Trophoblast cell (in vitro differentiated cells and primary cell): ENCODE results near the gene LONP1.
A peak's percentile ranks its signal among the peaks of the same experiment; 100 is the strongest.
"Not testable (repeated sequence)": the region's sequence is repeated elsewhere in the genome, so short reads cannot be mapped to it uniquely, and the experiment has no call there.

ENCODE experiments used
- DNase-seq, 2 donors: peaks; one replicate each; pipeline ENCODE4 v3.0.0-alpha.2; 2016
- H2AFZ ChIP-seq: 2 replicates; pipeline ENCODE4 v1.6.1; 2013; ENCODE audit warnings: low read length, moderate library complexity, mild to moderate bottlenecking; ENCODE audit not compliant: insufficient read depth, poor library complexity
- H2AK5ac ChIP-seq: 2 replicates; pipeline ENCODE4 v1.6.1; 2013; ENCODE audit warnings: mild to moderate bottlenecking, low read length
- H2BK120ac ChIP-seq: 2 replicates; pipeline ENCODE4 v1.6.1; 2013; ENCODE audit warnings: low read length, mild to moderate bottlenecking, moderate library complexity; ENCODE audit not compliant: insufficient read depth, poor library complexity
- H2BK12ac ChIP-seq: 2 replicates; pipeline ENCODE4 v1.6.1; 2013; ENCODE audit warnings: mild to moderate bottlenecking, low read length, moderate library complexity
- H2BK5ac ChIP-seq: 2 replicates; pipeline ENCODE4 v1.6.1; 2013; ENCODE audit warnings: low read length, low read depth, moderate library complexity, mild to moderate bottlenecking; ENCODE audit not compliant: poor library complexity
- H3K14ac ChIP-seq: 2 replicates; pipeline ENCODE4 v1.6.1; 2013; ENCODE audit warnings: mild to moderate bottlenecking, low read length
- H3K18ac ChIP-seq: 2 replicates; pipeline ENCODE4 v1.6.1; 2013; ENCODE audit warnings: mild to moderate bottlenecking, low read length
- H3K23ac ChIP-seq: 2 replicates; pipeline ENCODE4 v1.6.1; 2013; ENCODE audit warnings: low read length
- H3K27ac ChIP-seq: 2 replicates; pipeline ENCODE4 v1.5.1; 2013; ENCODE audit warnings: low read depth, mild to moderate bottlenecking, inconsistent platforms, low read length, moderate library complexity
- H3K27me3 ChIP-seq: 2 replicates; pipeline ENCODE4 v1.6.1; 2013; ENCODE audit warnings: inconsistent platforms, mild to moderate bottlenecking, low read length, moderate library complexity; ENCODE audit not compliant: insufficient read depth
- H3K36me3 ChIP-seq, 2 experiments: 1 replicate in 1 of 2; 2 replicates in 1 of 2; pipeline ENCODE4 v1.6.1; 2013; ENCODE audit warnings: low read length in 2 of 2, mild to moderate bottlenecking in 2 of 2, moderate library complexity in 1 of 2; ENCODE audit not compliant: insufficient read depth in 2 of 2, control insufficient read depth in 1 of 2
- H3K4ac ChIP-seq: 2 replicates; pipeline ENCODE4 v1.6.1; 2013; ENCODE audit warnings: low read depth, mild to moderate bottlenecking, low read length, moderate library complexity
- H3K4me1 ChIP-seq, 2 experiments: 1 replicate in 1 of 2; 2 replicates in 1 of 2; pipeline ENCODE4 v1.6.1; 2013; ENCODE audit warnings: low read length in 2 of 2, mild to moderate bottlenecking in 2 of 2, moderate library complexity in 1 of 2; ENCODE audit not compliant: insufficient read depth in 2 of 2, control insufficient read depth in 1 of 2
- H3K4me2 ChIP-seq: 2 replicates; pipeline ENCODE4 v1.6.1; 2013; ENCODE audit warnings: inconsistent platforms, mild to moderate bottlenecking, low read length, moderate library complexity
- H3K4me3 ChIP-seq: 2 replicates; pipeline ENCODE4 v1.5.1; 2013; ENCODE audit warnings: mild to moderate bottlenecking, low read depth, low read length, inconsistent platforms
- H3K79me1 ChIP-seq: one replicate; pipeline ENCODE4 v1.6.1; 2013; ENCODE audit warnings: low read length
- H3K79me2 ChIP-seq: 2 replicates; pipeline ENCODE4 v1.6.1; 2013; ENCODE audit warnings: low read length, mild to moderate bottlenecking; ENCODE audit not compliant: control insufficient read depth, insufficient read depth, poor library complexity
- H3K9ac ChIP-seq: 2 replicates; pipeline ENCODE4 v1.6.1; 2013; ENCODE audit warnings: mild to moderate bottlenecking, low read length
- H3K9me3 ChIP-seq: 2 replicates; pipeline ENCODE4 v1.6.1; 2013; ENCODE audit warnings: low read depth, mild to moderate bottlenecking, control low read depth, inconsistent platforms, low read length; ENCODE audit not compliant: insufficient read depth
- H4K12ac ChIP-seq: 2 replicates; pipeline ENCODE4 v1.6.1; 2013; ENCODE audit warnings: low read depth, mild to moderate bottlenecking, low read length, moderate library complexity
- H4K8ac ChIP-seq: 2 replicates; pipeline ENCODE4 v1.6.1; 2013; ENCODE audit warnings: low read depth, mild to moderate bottlenecking, low read length, moderate library complexity
- H4K91ac ChIP-seq: one replicate; pipeline ENCODE4 v1.6.1; 2013; ENCODE audit warnings: low read depth, mild to moderate bottlenecking, low read length, moderate library complexity
- whole genome bisulfite sequencing: extraction: QIAGEN DNeasy Blood & Tissue Kit; methylation state at CpG from one replicate; pipeline ENCODE4 v1.1.7; 2013; ENCODE audit warnings: missing lambda C conversion rate; ENCODE audit not compliant: insufficient read length, insufficient coverage; ENCODE audit errors: extremely low coverage; 5-methylcytosine and 5-hydroxymethylcytosine counted together

LONP1 gene

DNA sequence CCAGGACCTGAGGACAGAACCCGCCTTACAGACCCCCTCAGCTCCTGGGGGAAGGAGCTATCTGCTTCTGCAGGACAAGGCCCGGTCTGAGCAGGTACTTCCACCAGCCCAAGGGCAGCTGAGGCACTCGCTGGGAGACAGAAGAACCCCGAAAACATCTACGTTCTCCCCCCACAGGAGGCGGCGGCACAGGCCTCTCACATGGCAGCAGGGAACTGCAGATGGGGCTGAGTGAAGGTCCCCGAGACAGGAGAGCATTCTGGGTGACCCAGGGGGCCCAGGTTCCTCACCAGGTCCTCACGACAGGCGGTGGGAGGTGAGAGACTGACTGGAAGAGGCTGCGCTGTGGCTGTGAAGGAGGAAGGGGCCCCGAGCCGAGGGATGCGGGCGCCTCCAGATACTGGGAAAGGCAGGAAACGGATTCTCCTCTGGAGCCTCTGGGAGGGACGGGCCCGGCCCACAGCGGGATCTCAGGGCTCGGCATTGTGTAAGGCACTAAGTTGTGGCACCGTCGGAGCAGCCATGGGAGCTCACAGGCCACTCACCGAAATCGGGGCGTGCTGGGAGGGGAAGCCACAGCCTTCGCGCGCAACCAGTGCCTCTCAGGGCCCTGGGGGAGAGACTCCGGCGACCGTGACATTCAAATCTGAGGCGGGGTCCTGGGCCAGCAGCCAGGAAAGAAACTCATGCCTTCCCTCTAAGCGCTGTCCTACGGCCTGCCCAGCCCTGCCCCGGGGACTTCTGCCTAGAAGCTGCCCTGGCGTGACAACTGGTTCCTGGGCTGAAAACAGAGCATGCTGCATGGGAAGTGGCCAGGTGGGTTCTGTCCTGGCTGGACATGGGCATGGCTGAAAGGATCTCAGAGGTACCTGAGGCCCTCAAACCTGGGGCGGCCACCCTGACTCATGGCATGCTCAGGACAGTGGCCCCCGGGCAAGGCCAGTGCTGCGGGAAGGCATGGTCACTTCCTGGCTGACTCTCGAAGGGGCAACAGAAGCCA, 15.8 kb downstream of the LONP1 start:
- Histone ChIP-seq H2AK5ac (no peak overlapping the region), H4K8ac (no peak overlapping the region), H3K18ac (no peak overlapping the region), H3K23ac (no peak overlapping the region), H3K9me3 (peaks cover 9% of the 10 kb centered on the region), H3K27me3 (no peaks in the 10 kb centered on the region), H3K14ac (no peak overlapping the region), H3K79me1 (no peaks in the 10 kb centered on the region), H2BK12ac (no peak overlapping the region), H3K27ac (no peak overlapping the region), H4K12ac (no peak overlapping the region), H3K79me2 (no peaks in the 10 kb centered on the region), H3K36me3 (peaks cover 70 to 79% of the 10 kb centered on the region in 2 experiments), H2BK5ac (no peak overlapping the region), H3K4ac (no peak overlapping the region), H3K4me2 (no peak overlapping the region), H3K4me1 (no peaks in the 10 kb centered on the region), H3K4me3 (no peak overlapping the region), H2AFZ (no peak overlapping the region), H2BK120ac (no peak overlapping the region), H3K9ac (no peak overlapping the region), H4K91ac (no peak overlapping the region)
- WGBS, result no CpG with 5 or more reads among the region's 40 CpGs
- no peak for DNase-seq

DNA sequence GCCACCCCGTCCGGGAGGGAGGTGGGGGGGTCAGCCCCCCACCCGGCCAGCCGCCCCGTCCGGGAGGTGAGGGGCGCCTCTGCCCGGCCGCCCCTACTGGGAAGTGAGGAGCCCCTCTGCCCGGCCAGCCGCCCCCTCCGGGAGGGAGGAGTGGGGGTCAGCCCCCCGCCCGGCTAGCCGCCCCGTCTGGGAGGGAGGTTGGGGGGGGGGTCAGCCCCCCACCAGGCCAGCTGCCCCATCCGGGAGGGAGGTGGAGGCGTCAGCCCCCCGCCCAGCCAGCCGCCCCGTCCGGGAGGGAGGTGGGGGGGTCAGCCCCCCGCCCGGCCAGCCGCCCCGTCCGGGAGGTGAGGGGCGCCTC, 17.9 kb downstream of the LONP1 start:
- not testable (repeated sequence) for H3K4me3 ChIP-seq, H3K79me1 ChIP-seq, H3K9ac ChIP-seq, H2BK5ac ChIP-seq, H3K79me2 ChIP-seq, H3K14ac ChIP-seq, H2BK12ac ChIP-seq, H3K9me3 ChIP-seq, H3K4me1 ChIP-seq, H3K27ac ChIP-seq, H3K4ac ChIP-seq, H2BK120ac ChIP-seq, H3K18ac ChIP-seq, H2AK5ac ChIP-seq, H4K8ac ChIP-seq, DNase-seq, H2AFZ ChIP-seq, H3K4me2 ChIP-seq, H3K23ac ChIP-seq, H4K91ac ChIP-seq, H4K12ac ChIP-seq, H3K27me3 ChIP-seq
- peaks cover 67 to 75% of the 10 kb centered on the region in 2 experiments for H3K36me3 ChIP-seq
- WGBS, result no CpG with 5 or more reads among the region's 28 CpGs

DNA sequence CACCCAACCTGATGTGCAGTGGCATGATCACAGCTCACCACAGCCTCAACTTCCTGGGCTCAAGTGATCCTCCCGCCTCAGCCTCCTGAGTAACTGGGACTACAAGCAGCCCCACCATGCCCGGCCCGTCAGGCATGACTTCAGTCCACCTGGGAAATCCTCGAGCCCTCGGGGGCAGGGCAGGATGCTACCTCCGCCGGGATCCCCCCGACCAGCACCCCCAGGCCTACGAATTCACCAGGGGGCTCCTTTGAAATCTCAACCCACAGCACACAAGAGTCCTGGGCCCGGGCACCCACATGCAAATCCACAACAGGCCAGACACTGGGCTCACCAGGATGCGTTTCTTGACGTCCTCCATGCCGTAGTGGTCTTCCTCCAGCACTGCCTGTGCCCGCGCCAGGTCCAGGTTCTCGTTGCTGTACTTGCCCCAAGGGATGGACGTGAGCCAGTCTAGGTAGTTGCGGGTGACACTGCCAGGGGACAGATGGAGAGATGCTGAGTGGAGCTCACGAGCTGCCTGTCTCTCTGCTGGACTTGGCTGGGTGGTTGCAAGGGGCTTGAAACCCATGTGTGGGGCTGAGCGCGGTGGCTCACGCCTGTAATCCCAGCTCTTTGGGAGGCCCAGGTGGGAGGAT, 19.4 kb downstream of the LONP1 start:
- WGBS, result no CpG with 5 or more reads among the region's 22 CpGs
- no peaks in the 10 kb centered on the region for H3K4me1 ChIP-seq
- H2BK120ac ChIP-seq, result no peak overlapping the region
- no peak overlapping the region for H3K9ac ChIP-seq
- no peak for DNase-seq
- no peak overlapping the region for H4K8ac ChIP-seq
- no peak overlapping the region for H2AK5ac ChIP-seq
- no peak overlapping the region for H3K14ac ChIP-seq
- no peak overlapping the region for H4K12ac ChIP-seq
- H2AFZ ChIP-seq, result no peak overlapping the region
- H3K4me2 ChIP-seq, result no peak overlapping the region
- no peaks in the 10 kb centered on the region for H3K79me2 ChIP-seq
- H3K36me3 ChIP-seq, result peaks cover 68 to 76% of the 10 kb centered on the region in 2 experiments
- H3K4me3 ChIP-seq, result peak overlapping the region; percentile 21
- no peak overlapping the region for H3K27ac ChIP-seq
- H3K4ac ChIP-seq, result no peak overlapping the region
- no peaks in the 10 kb centered on the region for H3K79me1 ChIP-seq
- H3K23ac ChIP-seq, result no peak overlapping the region
- H3K9me3 ChIP-seq, result peaks cover 9% of the 10 kb centered on the region
- H3K18ac ChIP-seq, result no peak overlapping the region
- H2BK12ac ChIP-seq, result no peak overlapping the region
- H4K91ac ChIP-seq, result no peak overlapping the region
- H2BK5ac ChIP-seq, result no peak overlapping the region
- H3K27me3 ChIP-seq, result no peaks in the 10 kb centered on the region

DNA sequence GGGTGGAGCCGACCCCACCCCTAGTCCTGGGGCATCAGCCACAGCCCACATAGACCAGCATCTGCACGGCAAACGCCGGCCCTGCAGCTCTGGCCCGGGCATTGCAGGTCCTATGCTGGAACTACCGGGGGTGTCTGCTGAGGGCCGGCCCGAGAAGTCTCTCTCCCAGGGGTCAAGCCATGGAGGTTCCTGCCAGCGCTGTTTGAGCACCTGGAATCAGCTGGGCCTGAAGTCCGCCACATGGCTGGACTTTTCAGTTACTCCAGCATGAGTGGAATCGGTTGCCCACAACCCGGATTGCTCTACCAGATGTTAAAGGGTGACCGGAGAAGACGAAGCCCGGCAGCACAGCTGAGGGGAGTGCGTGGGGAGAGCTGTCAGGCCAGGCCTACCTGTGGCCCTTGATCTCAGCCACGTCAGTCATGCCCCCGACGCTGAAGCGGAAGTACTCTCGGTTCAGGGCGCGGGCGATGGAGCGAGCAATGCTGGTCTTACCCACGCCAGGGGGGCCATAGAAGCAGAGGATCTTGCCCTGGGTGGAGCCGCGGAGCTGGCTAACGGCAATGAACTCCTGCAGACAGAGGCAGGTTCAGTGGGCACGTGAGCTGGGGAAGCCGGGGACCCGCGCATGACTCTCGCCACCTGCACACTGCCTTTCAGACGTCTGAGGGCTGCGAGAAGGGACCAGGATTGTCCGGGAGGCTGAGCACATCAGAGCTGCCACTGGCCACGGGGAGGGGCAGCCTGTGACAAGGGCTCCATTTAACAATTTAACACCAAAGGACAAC, 21.1 kb downstream of the LONP1 start:
- H3K27ac ChIP-seq, result no peak overlapping the region
- H3K79me1 ChIP-seq, result no peaks in the 10 kb centered on the region
- no peak overlapping the region for H2BK120ac ChIP-seq
- H3K4me3 ChIP-seq, result no peak overlapping the region
- no peaks in the 10 kb centered on the region for H3K4me1 ChIP-seq
- H3K9ac ChIP-seq, result no peak overlapping the region
- peaks cover 9% of the 10 kb centered on the region for H3K9me3 ChIP-seq
- H2AK5ac ChIP-seq, result no peak overlapping the region
- H4K91ac ChIP-seq, result no peak overlapping the region
- no peaks in the 10 kb centered on the region for H3K79me2 ChIP-seq
- H3K4me2 ChIP-seq, result no peak overlapping the region
- no peak overlapping the region for H4K8ac ChIP-seq
- no peak overlapping the region for H3K4ac ChIP-seq
- no peak overlapping the region for H2BK5ac ChIP-seq
- no peak overlapping the region for H2BK12ac ChIP-seq
- no peak overlapping the region for H4K12ac ChIP-seq
- no peak overlapping the region for H3K14ac ChIP-seq
- no peak overlapping the region for H3K23ac ChIP-seq
- no peak overlapping the region for H3K18ac ChIP-seq
- DNase-seq, result no peak
- H2AFZ ChIP-seq, result no peak overlapping the region
- WGBS, result no CpG with 5 or more reads among the region's 38 CpGs
- H3K36me3 ChIP-seq, result peaks cover 69 to 77% of the 10 kb centered on the region in 2 experiments
- H3K27me3 ChIP-seq, result no peaks in the 10 kb centered on the region
